Esophagus (tissue), 2 donors: ENCODE measurements around the gene KLK10. TPM values are rescaled to one million over a fixed set of nuclear protein-coding genes. Genes with fewer than 3 reads are reported as not detected.
A peak's percentile ranks its signal among the peaks of the same experiment; 100 is the strongest.

ENCODE experiments used
- H3K27ac ChIP-seq, 2 donors: one replicate each; pipeline ENCODE4 v1.5.1; 2013; ENCODE audit warnings: low read depth in 2 of 2, mild to moderate bottlenecking in 2 of 2, inconsistent platforms in 1 of 2, low read length in 1 of 2, moderate library complexity in 1 of 2
- H3K27me3 ChIP-seq, 2 donors: one replicate each; pipeline ENCODE4 v1.6.1; 2013; ENCODE audit warnings: low read length in 2 of 2, control low read depth in 1 of 2, mild to moderate bottlenecking in 1 of 2; ENCODE audit not compliant: insufficient read depth in 2 of 2, control insufficient read depth in 1 of 2
- H3K36me3 ChIP-seq, 2 donors: one replicate each; pipeline ENCODE4 v1.6.1; 2013; ENCODE audit warnings: low read length in 1 of 2; ENCODE audit not compliant: control insufficient read depth in 2 of 2, insufficient read depth in 2 of 2
- H3K4me1 ChIP-seq, 2 donors: one replicate each; pipeline ENCODE4 v1.6.1; 2013; ENCODE audit warnings: low read length in 1 of 2; ENCODE audit not compliant: control insufficient read depth in 2 of 2, insufficient read depth in 2 of 2
- H3K4me3 ChIP-seq, 2 donors: one replicate each; pipeline ENCODE4 v1.5.1; 2013; ENCODE audit warnings: low read length in 2 of 2, mild to moderate bottlenecking in 2 of 2, low read depth in 1 of 2, moderate library complexity in 1 of 2
- H3K9me3 ChIP-seq, 2 donors: one replicate each; pipeline ENCODE4 v1.6.1; 2013; ENCODE audit warnings: mild to moderate bottlenecking in 2 of 2, low read depth in 1 of 2, low read length in 1 of 2, moderate library complexity in 1 of 2; ENCODE audit not compliant: control insufficient read depth in 2 of 2, insufficient read depth in 1 of 2
- WGBS, 2 donors: extraction: QIAGEN DNeasy Blood & Tissue Kit; methylation state at CpG; one replicate each; pipeline ENCODE4 v1.1.7; 2013; 5-methylcytosine and 5-hydroxymethylcytosine counted together
- polyA plus RNA-seq, 2 donors: library from polyadenylated mRNA; stranded (reverse); fragments of 200-250 nt; gene quantifications; one replicate each; pipeline ENCODE4 v1.2.3, GENCODE V29; 2013
- donor health status: healthy with polysubstance abuse.
- donor health status: Bipolar disorder and iron deficiency.

Gene KLK10
- polyA plus RNA-seq, 2 donors, result 223 to 304 TPM

DNA sequence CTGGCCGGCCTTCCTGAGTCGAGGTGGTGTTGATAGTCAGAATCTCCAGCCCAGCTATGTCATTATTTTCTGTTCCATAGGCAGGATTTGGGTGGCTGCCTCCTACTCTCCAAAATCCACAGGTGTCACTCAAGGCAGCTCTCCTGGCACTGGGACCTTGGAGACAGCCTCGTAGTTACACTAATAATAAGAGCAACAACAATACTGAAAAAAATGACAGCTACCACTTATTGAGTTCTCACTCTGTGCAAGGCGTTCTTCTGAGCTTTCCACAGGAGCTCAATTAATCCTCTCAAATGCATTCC lies 27.5 kb upstream of the KLK10 start:
- 5 to 6% methylated on average over 4 of the region's 4 CpGs for WGBS, 2 donors

DNA sequence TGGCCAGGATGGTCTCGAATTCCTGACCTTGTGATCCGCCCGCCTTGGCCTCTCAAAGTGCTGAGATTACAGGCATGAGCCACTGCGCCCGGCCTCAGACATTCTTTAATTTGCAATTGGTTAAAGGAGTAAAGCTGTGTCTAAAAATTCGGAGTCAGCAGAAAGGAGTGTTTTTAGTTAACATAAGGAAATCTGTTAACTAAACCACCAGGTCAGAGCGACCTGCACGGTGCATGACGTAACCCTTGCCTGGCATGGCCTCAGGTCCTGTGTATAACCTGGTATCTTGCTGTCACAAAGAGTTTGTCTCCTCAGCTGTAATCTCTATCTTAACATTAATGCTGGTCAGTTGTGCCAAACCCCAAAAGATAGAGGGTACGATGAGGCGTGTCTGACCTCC lies 24.8 kb upstream of the KLK10 start:
- WGBS, 2 donors, result 86 to 88% methylated on average over 11 of the region's 11 CpGs
- Histone ChIP-seq H3K27me3 (no peaks in the 10 kb centered on the region), H3K9me3 (no peaks in the 10 kb centered on the region), H3K36me3 (no peaks in the 10 kb centered on the region), H3K4me3 (no peak overlapping the region), H3K27ac (no peak overlapping the region), H3K4me1 (no peaks in the 10 kb centered on the region)

More for the DNA sequence above, 27.5 kb upstream of the KLK10 start:
- Histone ChIP-seq H3K27ac (peak overlapping the region; percentile 69 to 72), H3K4me1 (no peaks in the 10 kb centered on the region), H3K4me3 (no peak overlapping the region), H3K27me3 (no peaks in the 10 kb centered on the region), H3K36me3 (no peaks in the 10 kb centered on the region), H3K9me3 (no peaks in the 10 kb centered on the region)

DNA sequence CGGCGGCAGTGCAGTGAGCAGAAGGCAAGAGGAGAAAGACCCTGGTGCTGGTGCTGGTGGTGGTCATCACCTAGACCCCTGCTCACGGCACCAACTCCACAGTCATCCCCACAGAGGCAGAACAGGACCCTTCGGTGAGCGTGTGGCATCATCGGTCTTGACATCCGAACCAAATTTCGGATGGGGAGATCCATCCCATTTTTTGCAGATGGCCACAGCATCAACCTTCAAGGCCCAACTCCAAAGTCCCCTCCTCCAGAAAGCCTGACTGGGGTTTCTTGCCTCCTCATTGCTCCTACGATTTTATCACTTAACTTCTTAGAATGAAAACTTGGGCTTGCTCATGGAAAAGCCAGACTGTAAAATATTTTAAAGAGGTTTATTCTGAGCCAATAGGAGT lies 24.0 kb upstream of the KLK10 start:
- Histone ChIP-seq H3K4me3 (no peak overlapping the region), H3K9me3 (no peaks in the 10 kb centered on the region), H3K27me3 (no peaks in the 10 kb centered on the region), H3K36me3 (no peaks in the 10 kb centered on the region), H3K27ac (no peak overlapping the region), H3K4me1 (no peaks in the 10 kb centered on the region)
- WGBS, 2 donors, result 78 to 87% methylated on average over 9 of the region's 9 CpGs

DNA sequence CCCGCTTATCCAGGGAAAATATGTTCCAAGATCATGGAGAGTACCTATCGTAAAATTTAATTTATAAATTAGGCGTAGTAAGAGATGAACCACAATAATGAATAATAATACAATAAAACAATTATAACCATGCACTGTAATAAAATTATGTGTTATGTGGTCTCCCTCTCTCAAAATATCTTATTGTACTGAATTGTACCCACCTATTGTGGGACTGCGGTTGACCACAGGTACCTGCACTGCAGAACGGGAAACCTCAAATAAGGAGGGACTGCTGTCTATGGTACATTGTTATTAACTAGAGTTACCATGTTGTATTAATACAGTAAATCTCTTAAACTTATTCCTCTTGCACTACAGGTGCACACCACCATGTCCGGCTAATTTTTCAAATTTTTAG lies 20.6 kb upstream of the KLK10 start:
- Histone ChIP-seq H3K27ac (no peak overlapping the region), H3K4me1 (no peaks in the 10 kb centered on the region), H3K27me3 (no peaks in the 10 kb centered on the region), H3K9me3 (no peaks in the 10 kb centered on the region), H3K36me3 (no peaks in the 10 kb centered on the region), H3K4me3 (no peak overlapping the region)
- WGBS, 2 donors, result 92 to 95% methylated on average over 6 of the region's 6 CpGs

DNA sequence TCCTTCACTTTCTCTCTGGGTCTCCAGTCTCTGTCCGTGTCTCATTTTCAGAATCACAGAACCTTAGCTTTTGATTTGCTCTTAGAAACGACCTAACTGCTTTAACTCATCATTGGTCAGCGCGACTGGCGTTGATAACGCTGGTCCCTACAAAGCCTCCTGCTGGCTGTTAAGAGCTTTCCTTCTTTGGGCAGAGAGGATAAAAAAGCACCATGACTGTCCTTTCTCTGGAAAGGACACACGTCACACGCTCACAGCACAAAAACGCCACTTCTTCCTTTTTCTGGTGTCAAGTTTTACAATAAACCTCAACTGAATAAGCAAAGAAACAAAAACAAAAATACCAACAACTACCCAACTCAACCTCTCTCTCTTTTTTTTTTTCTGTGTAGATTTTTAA lies 17.0 kb upstream of the KLK10 start:
- H3K4me3 ChIP-seq, result no peak overlapping the region
- no peaks in the 10 kb centered on the region for H3K27me3 ChIP-seq
- H3K36me3 ChIP-seq, result no peaks in the 10 kb centered on the region
- H3K27ac ChIP-seq, result no peak overlapping the region
- no peaks in the 10 kb centered on the region for H3K9me3 ChIP-seq
- WGBS, 2 donors, result 64 to 72% methylated on average over 9 of the region's 9 CpGs
- H3K4me1 ChIP-seq, result peaks cover 0 to 3% of the 10 kb centered on the region in 2 donors

DNA sequence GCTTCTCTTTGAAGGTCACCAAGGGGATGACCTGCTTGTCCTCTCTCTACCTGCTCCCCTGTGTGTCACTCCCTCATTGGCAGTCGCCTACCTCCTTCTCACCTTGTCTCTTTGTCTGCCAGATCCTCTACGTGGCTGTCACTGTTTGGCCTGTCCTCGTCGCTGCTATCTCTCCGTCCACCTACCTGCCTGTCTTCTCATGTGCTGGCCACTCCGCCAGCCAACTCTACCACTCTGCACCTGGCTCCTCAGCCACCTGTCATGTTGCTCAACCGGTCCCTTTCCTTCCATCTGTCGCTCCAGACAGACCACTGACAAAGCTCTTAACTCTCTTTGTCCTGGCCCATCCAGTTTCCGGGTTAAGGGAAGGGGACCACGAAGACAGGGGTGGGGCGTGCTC lies 15.2 kb upstream of the KLK10 start, which contains the start of gene KLK12:
KLK12 (minus strand) TSS at position 299 of the 400 bp plus-strand sequence. CDS start 381 bp downstream, outside the sequence.
- H3K27me3 ChIP-seq, result no peaks in the 10 kb centered on the region
- H3K9me3 ChIP-seq, result no peaks in the 10 kb centered on the region
- H3K4me3 ChIP-seq, result peak within 1 kb of the TSS in 1 of 2 donors; percentile 56
- 38 to 51% methylated on average over 11 of the region's 11 CpGs for WGBS, 2 donors
- H3K36me3 ChIP-seq, result no peaks in the 10 kb centered on the region
- H3K4me1 ChIP-seq, result peaks cover 0 to 3% of the 10 kb centered on the region in 2 donors
- peak within 1 kb of the TSS in 1 of 2 donors; percentile 84 for H3K27ac ChIP-seq

DNA sequence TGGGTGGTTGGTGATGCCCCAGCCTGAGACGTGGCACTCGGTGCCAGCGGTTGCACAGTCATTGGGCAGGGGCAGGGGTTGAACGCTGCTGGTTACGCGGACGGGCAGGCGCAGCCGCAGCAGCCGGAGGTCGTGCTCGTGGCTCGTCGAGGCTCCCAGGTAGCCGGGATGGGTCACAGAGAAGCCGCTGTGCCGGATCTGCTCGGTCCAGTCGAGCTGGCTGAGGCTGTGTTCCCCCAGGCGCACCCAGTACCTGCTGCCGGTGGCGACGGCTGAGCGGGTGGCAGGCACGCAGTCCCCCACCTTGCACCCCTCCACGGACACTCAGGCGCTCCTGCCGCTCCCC lies 12.3 kb upstream of the KLK10 start:
- WGBS, 2 donors, result 88 to 92% methylated on average over 26 to 28 of the region's 28 CpGs
- no peaks in the 10 kb centered on the region for H3K27me3 ChIP-seq
- H3K9me3 ChIP-seq, result no peaks in the 10 kb centered on the region
- H3K27ac ChIP-seq, result peak overlapping the region in 1 of 2 donors; percentile 27
- H3K36me3 ChIP-seq, result no peaks in the 10 kb centered on the region
- H3K4me3 ChIP-seq, result peak overlapping the region in 1 of 2 donors; percentile 27
- peaks cover 0 to 8% of the 10 kb centered on the region in 2 donors for H3K4me1 ChIP-seq

DNA sequence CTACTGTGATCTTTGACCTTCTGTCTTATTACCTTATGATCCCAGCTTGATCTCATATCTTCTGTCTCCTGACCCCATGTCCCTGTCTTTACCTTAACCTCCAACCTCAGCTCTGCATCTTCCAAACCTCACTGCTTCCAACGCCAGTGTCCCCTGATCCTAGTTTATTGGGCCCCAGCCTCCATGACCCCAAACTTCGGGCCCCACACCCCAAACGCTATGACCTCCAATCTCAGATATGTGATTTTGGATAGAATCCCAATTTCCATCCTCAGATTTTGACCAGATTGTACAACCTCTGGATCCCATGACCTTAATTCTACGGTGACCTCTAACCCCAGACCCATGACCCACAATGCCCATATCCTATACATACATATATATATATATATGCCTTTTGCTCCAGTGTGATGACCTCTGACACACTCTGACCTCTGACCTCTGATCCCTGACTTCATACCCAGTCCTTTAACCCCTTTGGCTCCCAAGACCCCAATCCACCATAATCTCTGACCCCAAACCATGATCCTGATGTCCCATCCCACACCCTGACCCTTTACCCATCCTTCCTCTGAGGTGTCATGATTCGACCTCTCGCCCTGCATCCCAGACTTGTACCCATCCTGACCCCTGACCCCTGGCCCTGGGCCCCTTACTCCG lies 11.8 kb upstream of the KLK10 start:
- Histone ChIP-seq H3K27me3 (no peaks in the 10 kb centered on the region), H3K4me3 (peak overlapping the region in 1 of 2 donors; percentile 27), H3K27ac (peak overlapping the region in 1 of 2 donors; percentile 27), H3K4me1 (peaks cover 0 to 8% of the 10 kb centered on the region in 2 donors), H3K36me3 (no peaks in the 10 kb centered on the region), H3K9me3 (no peaks in the 10 kb centered on the region)
- 82 to 84% methylated on average over 7 of the region's 7 CpGs for WGBS, 2 donors

DNA sequence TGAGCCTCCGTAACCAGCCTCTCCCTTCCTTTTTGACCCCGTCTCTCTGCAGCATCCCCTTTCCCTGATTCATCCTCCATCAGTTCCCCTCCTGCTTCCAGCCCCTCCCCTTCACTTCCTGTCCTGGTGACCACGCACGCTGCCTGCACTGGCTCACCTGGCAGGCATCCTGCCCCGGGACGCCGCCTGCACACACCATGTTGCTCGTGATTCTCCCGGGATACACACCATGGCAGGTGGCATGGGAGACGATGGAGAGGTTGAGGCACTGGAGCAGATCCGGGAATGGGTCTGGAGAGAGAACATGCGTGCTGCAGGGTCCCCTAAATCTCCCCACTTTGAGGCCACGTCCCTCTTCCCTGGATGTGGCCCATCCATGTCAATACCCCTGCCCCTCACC lies 11.1 kb upstream of the KLK10 start:
- no peaks in the 10 kb centered on the region for H3K9me3 ChIP-seq
- peak overlapping the region in 1 of 2 donors; percentile 12 for H3K4me3 ChIP-seq
- WGBS, 2 donors, result 83 to 86% methylated on average over 13 of the region's 13 CpGs
- H3K27me3 ChIP-seq, result no peaks in the 10 kb centered on the region
- peaks cover 0 to 8% of the 10 kb centered on the region in 2 donors for H3K4me1 ChIP-seq
- H3K36me3 ChIP-seq, result no peaks in the 10 kb centered on the region
- H3K27ac ChIP-seq, result no peak overlapping the region

DNA sequence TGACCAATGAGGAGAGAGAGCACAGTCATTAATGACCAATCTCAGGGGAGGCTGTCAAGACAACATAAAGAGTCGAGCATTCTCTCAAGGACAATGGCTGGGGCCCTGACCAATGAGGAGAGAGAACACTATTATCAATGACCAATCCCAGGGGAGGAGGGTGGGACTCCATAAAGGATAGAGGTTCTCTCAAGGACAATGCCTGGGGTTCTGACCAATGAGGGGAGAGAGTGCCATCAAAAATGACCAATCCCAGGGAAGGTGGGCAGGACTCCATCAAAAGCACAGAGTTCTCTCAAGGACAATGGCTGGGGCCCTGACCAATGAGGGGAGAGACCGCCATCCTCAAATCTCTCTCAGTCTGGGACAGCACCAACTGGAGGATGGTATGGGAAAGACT lies 10.2 kb upstream of the KLK10 start:
- peaks cover 0 to 7% of the 10 kb centered on the region in 2 donors for H3K4me1 ChIP-seq
- H3K9me3 ChIP-seq, result no peaks in the 10 kb centered on the region
- no peak overlapping the region for H3K4me3 ChIP-seq
- WGBS, 2 donors, result 81 to 83% methylated on average over 2 of the region's 2 CpGs
- H3K27ac ChIP-seq, result no peak overlapping the region
- H3K36me3 ChIP-seq, result no peaks in the 10 kb centered on the region
- H3K27me3 ChIP-seq, result no peaks in the 10 kb centered on the region
